ENCODE measurements around the gene ZNF808.
"Not testable (repeated sequence)": the region's sequence is repeated elsewhere in the genome, so short reads cannot be mapped to it uniquely, and the experiment has no call there.

ZNF808 gene

DNA sequence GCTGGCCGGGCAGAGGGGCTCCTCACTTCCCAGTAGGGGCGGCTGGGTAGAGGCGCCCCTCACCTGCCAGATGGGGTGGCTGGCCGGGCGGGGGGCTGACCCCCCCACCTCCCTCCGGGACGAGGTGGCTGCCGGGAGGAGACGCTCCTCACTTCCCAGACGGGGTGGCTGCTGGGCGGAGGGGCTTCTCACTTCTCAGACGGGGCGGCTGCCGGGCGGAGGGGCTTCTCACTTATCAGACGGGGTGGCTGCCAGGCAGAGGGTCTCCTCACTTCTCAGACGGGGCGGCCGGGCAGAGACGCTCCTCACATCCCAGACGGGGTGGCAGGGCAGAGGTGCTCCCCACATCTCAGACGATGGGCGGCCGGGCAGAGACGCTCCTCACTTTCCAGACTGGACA is 66.0 kb downstream of the ZNF808 start:
- H3K9me3 ChIP-seq (ENCODE audit: control insufficient read depth, insufficient read depth, low read depth, low read length), result peaks cover 33% of the 10 kb centered on the region
- peaks cover 78% of the 10 kb centered on the region for H3K36me3 ChIP-seq (ENCODE audit: control insufficient read depth, insufficient read depth, low read length)

DNA sequence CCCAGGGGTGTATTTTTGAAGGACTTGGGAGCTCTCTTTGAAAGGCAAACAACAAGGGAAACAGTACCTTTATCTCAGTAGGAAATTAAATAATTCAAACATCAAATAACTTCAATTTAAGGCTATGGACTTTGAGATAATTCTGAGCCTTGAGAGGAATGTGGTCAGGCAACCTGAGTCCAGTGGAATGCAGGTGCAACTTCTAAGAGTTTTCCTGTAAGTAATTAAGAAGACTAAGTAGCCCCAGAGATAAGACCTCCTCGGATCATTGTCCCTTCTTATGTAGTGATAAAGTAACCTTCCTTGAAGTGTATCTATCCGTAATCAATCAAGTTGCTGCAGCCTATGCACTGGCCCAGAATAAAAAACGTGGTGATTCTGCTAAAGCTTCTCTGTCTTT is 71.8 kb downstream of the ZNF808 start:
- Histone ChIP-seq H3K36me3 (ENCODE audit: control insufficient read depth, insufficient read depth, low read length) (peaks cover 42% of the 10 kb centered on the region), H3K27me3 (ENCODE audit: control insufficient read depth, insufficient read depth, low read length) (no peaks in the 10 kb centered on the region), H3K9ac (ENCODE audit: low read length) (no peak overlapping the region), H3K4me1 (ENCODE audit: control insufficient read depth, insufficient read depth, low read length) (peaks cover 5% of the 10 kb centered on the region; the same call in 1 of the 2 replicates), H3K4me3 (ENCODE audit: low read depth, low read length) (no peak overlapping the region), H3K9me3 (ENCODE audit: control insufficient read depth, insufficient read depth, low read depth, low read length) (peaks cover 27% of the 10 kb centered on the region; the same call in 1 of the 2 replicates), H3K27ac (ENCODE audit: low read depth, low read length) (no peak overlapping the region)

More for the DNA sequence above, 66.0 kb downstream of the ZNF808 start:
- not testable (repeated sequence) for H3K4me3 ChIP-seq (ENCODE audit: low read depth, low read length); H3K27ac ChIP-seq (ENCODE audit: low read depth, low read length); H3K9ac ChIP-seq (ENCODE audit: low read length); H3K4me1 ChIP-seq (ENCODE audit: control insufficient read depth, insufficient read depth, low read length); H3K27me3 ChIP-seq (ENCODE audit: control insufficient read depth, insufficient read depth, low read length)

DNA sequence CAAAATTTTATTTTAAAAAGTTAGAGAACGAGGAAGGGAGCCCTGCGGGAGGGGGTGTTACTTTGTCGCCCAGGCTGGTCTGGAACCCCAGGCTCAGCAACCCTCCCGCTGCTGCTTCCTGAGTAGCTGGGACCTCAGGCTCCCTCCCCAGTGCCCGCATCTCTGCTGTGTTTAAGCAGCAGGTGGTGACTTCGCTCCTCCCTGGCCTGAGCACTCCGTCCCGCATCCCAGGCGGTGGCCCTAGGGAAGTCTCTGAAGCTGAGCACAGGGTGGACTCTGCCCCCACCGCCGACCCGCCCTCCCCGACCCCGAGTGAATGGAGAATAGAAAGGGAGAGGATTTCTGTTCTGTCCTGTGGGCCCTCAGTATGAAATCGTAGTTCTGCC is 73.2 kb downstream of the ZNF808 start:
- H3K9me3 ChIP-seq (ENCODE audit: control insufficient read depth, insufficient read depth, low read depth, low read length), result peaks cover 22% of the 10 kb centered on the region; the same call in 1 of the 2 replicates
- no peaks in the 10 kb centered on the region for H3K27me3 ChIP-seq (ENCODE audit: control insufficient read depth, insufficient read depth, low read length)
- peak overlapping the region; percentile 80 for H3K4me3 ChIP-seq (ENCODE audit: low read depth, low read length)
- H3K36me3 ChIP-seq (ENCODE audit: control insufficient read depth, insufficient read depth, low read length), result peaks cover 35% of the 10 kb centered on the region
- no peak overlapping the region for H3K27ac ChIP-seq (ENCODE audit: low read depth, low read length)
- peaks cover 5% of the 10 kb centered on the region; the same call in 1 of the 2 replicates for H3K4me1 ChIP-seq (ENCODE audit: control insufficient read depth, insufficient read depth, low read length)
- peak overlapping the region; percentile 58 for H3K9ac ChIP-seq (ENCODE audit: low read length)

DNA sequence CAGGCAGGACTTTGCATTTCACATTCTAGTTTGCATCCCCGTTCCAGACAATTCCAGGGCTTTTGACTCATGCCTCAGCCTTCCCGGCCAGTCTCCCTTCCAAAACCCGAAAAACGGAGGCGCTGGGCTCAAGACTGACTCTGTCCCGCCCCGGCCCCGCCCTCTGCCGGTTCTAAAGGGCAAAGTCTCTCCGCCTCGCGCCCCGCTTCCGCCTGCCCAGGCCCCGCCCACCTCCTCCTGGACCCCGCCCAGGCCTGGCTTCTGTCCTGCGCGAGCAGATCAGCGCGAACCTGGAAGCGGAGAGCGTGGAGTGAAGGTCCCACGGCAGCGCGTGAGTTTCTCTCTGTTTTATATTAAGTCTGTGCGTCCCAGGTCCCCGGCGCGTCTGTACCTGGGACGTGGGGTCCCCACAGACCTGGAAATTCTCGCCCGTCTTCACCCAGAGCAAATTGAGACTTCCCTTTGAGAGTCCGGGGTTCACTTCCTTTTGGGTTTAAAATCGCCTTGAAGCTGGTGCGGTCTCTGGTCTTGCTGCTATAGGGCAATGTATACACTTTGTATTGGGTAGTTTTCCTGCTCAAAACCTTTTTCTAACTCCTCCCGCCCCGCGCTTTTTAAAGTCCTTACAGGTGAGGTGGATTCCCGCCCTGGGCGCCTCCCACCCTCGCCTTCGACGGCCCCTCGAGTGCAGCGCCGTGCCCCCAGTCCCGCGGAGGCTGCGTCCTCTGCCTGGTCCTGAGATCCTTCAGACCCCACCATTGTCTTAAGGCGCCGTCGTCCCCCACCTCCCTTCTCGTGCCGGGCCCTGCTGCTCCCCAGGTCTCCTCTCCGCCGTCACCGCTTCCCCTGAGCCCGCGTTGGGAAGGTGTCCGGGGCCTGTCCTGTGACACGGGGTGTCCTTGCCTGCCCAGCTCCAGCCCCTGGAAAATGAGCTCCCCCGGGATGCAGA is 73.8 kb downstream of the ZNF808 start:
- H3K36me3 ChIP-seq (ENCODE audit: control insufficient read depth, insufficient read depth, low read length), result peaks cover 30% of the 10 kb centered on the region
- H3K27me3 ChIP-seq (ENCODE audit: control insufficient read depth, insufficient read depth, low read length), result no peaks in the 10 kb centered on the region
- H3K9ac ChIP-seq (ENCODE audit: low read length), result peak overlapping the region; percentile 73
- H3K27ac ChIP-seq (ENCODE audit: low read depth, low read length), result peak overlapping the region; percentile 61; the same call in 1 of the 2 replicates
- H3K4me1 ChIP-seq (ENCODE audit: control insufficient read depth, insufficient read depth, low read length), result peaks cover 5% of the 10 kb centered on the region
- peak overlapping the region; percentile 80 for H3K4me3 ChIP-seq (ENCODE audit: low read depth, low read length)
- H3K9me3 ChIP-seq (ENCODE audit: control insufficient read depth, insufficient read depth, low read depth, low read length), result peaks cover 15% of the 10 kb centered on the region; the same call in 1 of the 2 replicates

DNA sequence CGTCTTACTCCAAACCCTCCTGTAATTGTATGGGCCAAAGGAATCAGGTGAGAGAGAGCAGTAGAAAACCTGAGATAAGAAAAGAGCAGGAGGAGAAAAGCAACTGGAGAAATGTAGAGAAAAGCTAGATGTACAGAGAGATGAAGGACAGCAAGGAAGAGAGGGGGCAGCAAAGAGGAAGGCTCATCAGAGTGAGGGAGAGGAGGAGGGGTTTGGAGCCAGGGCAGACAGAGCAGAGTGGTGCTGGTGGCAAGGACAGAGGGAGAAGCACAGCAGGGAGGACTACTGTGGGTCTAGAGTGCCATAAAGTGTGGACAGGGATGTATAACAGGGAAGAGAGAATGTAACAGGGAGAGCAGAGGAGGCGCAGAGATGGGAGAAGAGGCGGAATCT is 74.5 kb downstream of the ZNF808 start:
- not testable (repeated sequence) for H3K4me1 ChIP-seq (ENCODE audit: control insufficient read depth, insufficient read depth, low read length); H3K27ac ChIP-seq (ENCODE audit: low read depth, low read length); H3K27me3 ChIP-seq (ENCODE audit: control insufficient read depth, insufficient read depth, low read length); H3K9me3 ChIP-seq (ENCODE audit: control insufficient read depth, insufficient read depth, low read depth, low read length)
- H3K4me3 ChIP-seq (ENCODE audit: low read depth, low read length), result peak overlapping the region; percentile 80
- peak overlapping the region; percentile 73 for H3K9ac ChIP-seq (ENCODE audit: low read length)
- peaks cover 23% of the 10 kb centered on the region for H3K36me3 ChIP-seq (ENCODE audit: control insufficient read depth, insufficient read depth, low read length)

DNA sequence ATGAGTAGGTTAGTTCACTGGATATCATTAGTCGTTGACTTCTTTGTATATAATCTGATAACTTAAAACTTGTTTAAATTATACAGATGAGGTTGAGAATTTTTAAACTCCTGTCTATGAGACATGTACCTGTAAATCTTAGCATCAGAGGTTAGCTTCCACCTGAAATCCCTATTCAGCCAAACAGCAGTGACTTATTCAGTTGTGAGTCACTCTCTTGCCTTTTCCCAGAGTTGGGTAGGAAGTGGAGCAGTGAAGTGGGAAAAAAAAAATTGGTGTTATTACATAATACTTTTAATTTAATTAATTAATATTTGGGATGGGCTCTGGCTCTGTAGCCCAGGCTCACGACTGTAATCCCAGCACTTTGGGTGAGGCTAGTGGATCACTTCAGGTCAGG is 75.5 kb downstream of the ZNF808 start:
- H3K9ac ChIP-seq (ENCODE audit: low read length), result no peak overlapping the region
- no peak overlapping the region for H3K4me3 ChIP-seq (ENCODE audit: low read depth, low read length)
- H3K27ac ChIP-seq (ENCODE audit: low read depth, low read length), result no peak overlapping the region
- peaks cover 15% of the 10 kb centered on the region for H3K36me3 ChIP-seq (ENCODE audit: control insufficient read depth, insufficient read depth, low read length)
- peaks cover 5% of the 10 kb centered on the region for H3K4me1 ChIP-seq (ENCODE audit: control insufficient read depth, insufficient read depth, low read length)
- no peaks in the 10 kb centered on the region for H3K9me3 ChIP-seq (ENCODE audit: control insufficient read depth, insufficient read depth, low read depth, low read length)
- no peaks in the 10 kb centered on the region for H3K27me3 ChIP-seq (ENCODE audit: control insufficient read depth, insufficient read depth, low read length)

DNA sequence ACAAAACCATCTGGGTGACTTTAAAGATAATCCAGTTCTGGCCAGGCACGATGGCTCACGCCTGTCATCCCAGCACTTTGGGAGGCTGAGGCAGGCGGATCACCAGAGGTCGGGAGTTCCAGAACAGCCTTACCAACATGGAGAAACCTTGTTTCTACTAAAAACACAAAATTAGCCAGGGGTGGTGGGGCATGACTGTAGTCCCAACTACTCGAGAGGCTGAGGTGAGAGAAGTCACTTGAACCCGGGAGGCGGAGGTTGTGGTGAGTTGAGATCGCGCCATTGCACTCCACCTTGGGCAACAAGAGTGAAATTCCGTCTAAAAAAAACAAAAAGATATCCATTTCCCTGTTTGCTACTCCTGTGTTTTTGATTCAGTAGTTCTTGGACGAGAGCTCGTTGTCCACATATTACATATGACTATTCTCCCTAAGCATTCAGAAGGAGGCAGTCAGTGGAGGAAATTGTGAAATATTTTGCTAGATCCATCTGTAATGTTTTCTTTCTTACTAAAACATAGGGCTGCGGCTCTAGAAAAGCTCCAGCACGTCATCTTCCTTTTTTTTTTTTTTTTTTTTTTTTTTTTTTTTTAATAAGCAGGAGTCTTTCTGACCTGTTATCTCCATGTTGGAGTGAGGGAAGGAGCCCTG is 76.2 kb downstream of the ZNF808 start:
- Histone ChIP-seq H3K9me3 (ENCODE audit: control insufficient read depth, insufficient read depth, low read depth, low read length) (no peaks in the 10 kb centered on the region; the same call in 1 of the 2 replicates), H3K27ac (ENCODE audit: low read depth, low read length) (no peak overlapping the region), H3K4me3 (ENCODE audit: low read depth, low read length) (no peak overlapping the region), H3K4me1 (ENCODE audit: control insufficient read depth, insufficient read depth, low read length) (peaks cover 5% of the 10 kb centered on the region), H3K27me3 (ENCODE audit: control insufficient read depth, insufficient read depth, low read length) (no peaks in the 10 kb centered on the region), H3K9ac (ENCODE audit: low read length) (no peak overlapping the region), H3K36me3 (ENCODE audit: control insufficient read depth, insufficient read depth, low read length) (peaks cover 15% of the 10 kb centered on the region)
